GM12873 (cell line): ENCODE data around the gene PALB2.

Experiments
- TF ChIP-seq, protein P1 (sequence below): IDR thresholded peaks from 2 replicates; pipeline ENCODE4 v1.5.1; 2012; ENCODE audit warnings: low read depth, mild to moderate bottlenecking, moderate library complexity, low read length, control low read depth; ENCODE audit not compliant: insufficient read depth; ENCODE audit errors: missing control alignments

PALB2 gene

DNA sequence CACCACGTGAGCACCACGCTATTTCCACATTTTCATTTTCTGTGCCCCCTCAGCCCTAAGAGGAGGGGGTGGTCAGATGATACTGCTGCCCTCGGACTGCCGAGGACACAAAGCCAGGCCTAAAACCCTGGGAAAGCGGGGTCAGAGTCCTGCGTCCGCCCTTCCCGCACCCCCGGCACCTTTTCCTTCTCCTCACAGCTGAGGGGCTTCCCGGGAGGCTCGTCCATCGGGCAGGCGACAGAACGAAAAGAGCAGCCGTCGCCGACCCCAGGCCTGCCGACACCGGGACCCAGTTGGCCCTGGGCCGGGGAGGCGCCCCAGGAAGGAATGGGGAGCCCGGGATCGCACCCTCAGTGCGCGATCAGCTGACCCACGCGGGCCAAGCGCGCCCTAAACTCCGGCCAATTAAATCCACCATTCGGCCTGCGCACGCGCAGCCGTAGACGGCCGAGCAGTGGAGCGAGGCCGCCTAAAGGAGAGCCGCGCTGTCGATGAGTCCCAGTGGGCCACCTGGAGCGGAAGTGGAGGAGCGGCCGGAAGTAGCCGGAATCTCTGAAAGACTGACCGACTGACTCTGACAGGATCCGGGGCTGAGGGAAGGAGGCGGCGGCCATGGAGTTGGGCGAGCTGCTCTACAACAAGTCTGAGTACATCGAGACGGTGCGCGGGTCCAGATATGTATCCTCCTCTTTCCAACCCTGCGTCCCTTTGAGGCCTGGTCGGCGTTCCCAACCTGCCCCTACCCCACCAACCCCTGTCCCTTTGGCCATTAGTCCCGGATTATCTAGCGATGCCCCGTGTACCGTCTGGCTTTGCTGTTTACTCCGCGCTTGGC, at the start of gene PALB2, which contains the start of gene DCTN5:
Gene PALB2 (minus strand): TSS at position 380 of the 835 bp plus-strand sequence. CDS start 153 bp downstream, at position 227.
Gene DCTN5 (plus strand): TSS at position 536 of the 835 bp plus-strand sequence. CDS start 77 bp downstream, at position 613.
- TF ChIP-seq, protein P1, sequence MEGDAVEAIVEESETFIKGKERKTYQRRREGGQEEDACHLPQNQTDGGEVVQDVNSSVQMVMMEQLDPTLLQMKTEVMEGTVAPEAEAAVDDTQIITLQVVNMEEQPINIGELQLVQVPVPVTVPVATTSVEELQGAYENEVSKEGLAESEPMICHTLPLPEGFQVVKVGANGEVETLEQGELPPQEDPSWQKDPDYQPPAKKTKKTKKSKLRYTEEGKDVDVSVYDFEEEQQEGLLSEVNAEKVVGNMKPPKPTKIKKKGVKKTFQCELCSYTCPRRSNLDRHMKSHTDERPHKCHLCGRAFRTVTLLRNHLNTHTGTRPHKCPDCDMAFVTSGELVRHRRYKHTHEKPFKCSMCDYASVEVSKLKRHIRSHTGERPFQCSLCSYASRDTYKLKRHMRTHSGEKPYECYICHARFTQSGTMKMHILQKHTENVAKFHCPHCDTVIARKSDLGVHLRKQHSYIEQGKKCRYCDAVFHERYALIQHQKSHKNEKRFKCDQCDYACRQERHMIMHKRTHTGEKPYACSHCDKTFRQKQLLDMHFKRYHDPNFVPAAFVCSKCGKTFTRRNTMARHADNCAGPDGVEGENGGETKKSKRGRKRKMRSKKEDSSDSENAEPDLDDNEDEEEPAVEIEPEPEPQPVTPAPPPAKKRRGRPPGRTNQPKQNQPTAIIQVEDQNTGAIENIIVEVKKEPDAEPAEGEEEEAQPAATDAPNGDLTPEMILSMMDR = no peak

DNA sequence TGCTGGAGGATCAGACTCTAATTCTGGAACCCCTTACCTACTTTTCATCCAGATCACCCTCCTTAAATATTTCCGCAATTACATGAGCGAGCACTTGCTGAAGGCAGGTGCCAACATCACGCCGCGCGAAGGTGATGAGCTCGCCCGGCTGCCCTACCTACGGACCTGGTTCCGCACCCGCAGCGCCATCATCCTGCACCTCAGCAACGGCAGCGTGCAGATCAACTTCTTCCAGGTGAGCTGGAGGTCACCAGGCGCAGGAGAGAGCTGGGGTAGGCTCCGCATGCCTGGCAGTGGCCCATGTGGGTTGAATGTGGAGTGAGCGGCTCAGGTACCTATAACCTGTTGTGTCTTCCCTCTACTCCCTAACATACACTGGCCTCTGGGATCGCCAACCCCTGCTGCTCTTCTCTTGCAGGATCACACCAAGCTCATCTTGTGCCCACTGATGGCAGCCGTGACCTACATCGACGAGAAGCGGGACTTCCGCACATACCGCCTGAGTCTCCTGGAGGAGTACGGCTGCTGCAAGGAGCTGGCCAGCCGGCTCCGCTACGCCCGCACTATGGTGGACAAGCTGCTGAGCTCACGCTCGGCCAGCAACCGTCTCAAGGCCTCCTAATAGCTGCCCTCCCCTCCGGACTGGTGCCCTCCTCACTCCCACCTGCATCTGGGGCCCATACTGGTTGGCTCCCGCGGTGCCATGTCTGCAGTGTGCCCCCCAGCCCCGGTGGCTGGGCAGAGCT, 48.5 kb upstream of the PALB2 start:
- TF ChIP-seq, protein P1 = no peak

DNA sequence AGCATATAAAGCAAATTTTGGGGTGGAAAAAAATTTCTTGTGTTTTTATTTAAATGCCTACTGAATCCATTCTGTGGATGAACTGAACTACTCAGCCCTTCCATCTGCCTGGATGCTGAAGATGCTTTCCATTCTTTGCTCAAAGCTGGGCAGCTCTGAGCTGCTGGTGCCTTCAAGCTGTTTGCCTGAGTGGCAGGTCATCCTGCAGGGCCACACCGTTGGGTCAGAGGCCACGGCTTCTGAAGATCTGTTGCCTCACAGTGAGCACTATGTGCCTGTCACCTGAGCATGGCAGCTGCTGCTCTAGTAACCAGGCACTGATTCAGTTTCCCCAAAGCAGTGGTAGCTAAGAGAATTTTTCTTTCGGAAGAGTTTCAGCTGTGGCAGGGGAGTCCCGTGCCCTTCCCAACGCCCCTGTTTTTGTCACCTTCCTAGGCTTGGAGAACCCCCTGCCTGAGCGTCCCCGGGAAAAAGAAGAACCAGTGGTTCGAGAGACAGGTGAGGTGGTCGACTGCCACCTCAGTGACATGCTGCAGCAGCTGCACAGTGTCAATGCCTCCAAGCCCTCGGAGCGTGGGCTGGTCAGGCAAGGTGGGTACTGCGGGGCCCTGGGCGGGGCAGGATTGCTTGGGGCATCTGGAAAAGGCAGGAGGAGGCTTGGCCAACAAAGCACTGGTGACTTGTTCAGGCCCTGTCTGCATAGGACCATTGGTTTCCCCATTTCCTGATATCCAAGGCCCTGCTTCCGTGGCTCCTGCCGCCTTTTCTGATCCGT, 46.1 kb upstream of the PALB2 start:
- TF ChIP-seq, protein P1 = no peak

DNA sequence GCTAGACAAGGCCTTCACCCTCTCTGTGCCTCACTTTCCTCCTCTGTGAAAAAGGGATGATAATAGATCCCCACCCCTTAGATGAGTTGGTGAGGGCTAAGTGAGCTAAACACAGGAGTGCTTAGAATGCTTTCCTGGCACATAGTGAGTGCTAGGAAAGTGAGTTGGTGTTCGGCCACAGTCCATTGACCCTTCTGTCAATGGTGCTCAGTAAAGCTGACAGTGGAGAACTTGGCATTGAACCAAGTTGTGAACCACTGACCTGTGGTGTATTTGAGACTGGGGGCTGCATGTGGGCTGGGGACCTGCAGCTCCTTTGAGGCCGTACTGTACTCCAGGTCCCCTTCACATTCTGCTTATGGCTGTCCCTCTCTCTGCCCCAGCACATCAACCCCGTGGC, 42.4 kb upstream of the PALB2 start:
- TF ChIP-seq, protein P1 = no peak

DNA sequence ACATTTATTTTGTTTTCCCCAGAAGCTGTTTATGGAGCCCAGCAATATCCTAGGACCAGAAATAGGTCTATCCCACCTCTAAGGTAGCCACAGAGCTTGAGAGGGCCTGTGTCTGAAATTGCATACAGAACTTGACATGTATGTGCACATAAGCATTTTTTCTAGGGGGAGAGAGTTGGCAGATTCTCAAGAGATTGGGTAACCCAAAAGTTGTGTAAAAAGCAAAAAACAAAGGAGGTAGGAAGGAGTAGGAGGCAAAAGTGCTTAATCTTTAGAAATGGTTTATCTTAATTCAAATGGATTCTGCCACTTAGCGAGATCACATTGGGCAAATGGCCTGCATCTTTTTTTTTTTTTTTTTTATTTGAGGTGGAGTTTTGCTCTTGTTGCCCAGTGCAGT, 41.1 kb upstream of the PALB2 start:
- TF ChIP-seq, protein P1 = no peak

DNA sequence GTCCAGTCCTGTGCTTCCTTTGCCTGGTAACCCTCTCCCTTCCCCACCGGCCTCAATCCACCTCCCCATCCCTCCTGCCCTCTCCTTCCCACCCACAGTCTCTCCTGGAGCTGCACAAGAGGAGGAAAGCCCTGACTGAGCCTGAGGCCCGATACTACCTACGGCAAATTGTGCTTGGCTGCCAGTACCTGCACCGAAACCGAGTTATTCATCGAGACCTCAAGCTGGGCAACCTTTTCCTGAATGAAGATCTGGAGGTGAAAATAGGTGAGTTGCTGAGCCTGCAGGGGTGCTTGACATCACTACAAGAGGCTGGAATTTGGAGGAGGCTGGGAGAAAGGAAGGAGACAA, 38.9 kb upstream of the PALB2 start:
- TF ChIP-seq, protein P1 = no peak
